Loucy (cell line): ENCODE data around the gene ZIC4.

ENCODE experiments used
- CTCF ChIP-seq: fragments of 200-600 bp; sonication (generic); conservative IDR thresholded peaks from 2 replicates; pipeline ENCODE4 v1.5.1; 2014; ENCODE audit warnings: mild to moderate bottlenecking, antibody characterized with exemption, low read length
- EZH2phosphoT487 ChIP-seq: fragments of 200-600 bp; IDR thresholded peaks from 2 replicates; pipeline ENCODE4 v1.6.1; 2018; ENCODE audit warnings: antibody characterized with exemption, mild to moderate bottlenecking, moderate library complexity, borderline replicate concordance

- no peak for TF ChIP-seq CTCF
- TF ChIP-seq EZH2phosphoT487: no peak
Measured at GRCh38 chr3:147417551-147418295, 11.4 kb upstream of the ZIC4 start.
